GM18505 (cell line): ENCODE measurements around the gene ARF3.

Experiments used
- ATAC-seq: cut with Tn5 transposase; IDR thresholded peaks from one replicate; pipeline ENCODE4 v1.9.1; 2021; ENCODE audit not compliant: unreplicated experiment
- POLR2A ChIP-seq: IDR thresholded peaks from 4 replicates; pipeline ENCODE4 v1.6.1; 2011; ENCODE audit warnings: borderline replicate concordance; ENCODE audit not compliant: insufficient read depth, insufficient read length; ENCODE audit errors: extremely low read depth

Gene ARF3

GRCh38 chr12:48990552-48990951 lies 33.3 kb upstream of the ARF3 start:
- ATAC-seq = no peak
- no peak for TF ChIP-seq POLR2A

GRCh38 chr12:48988030-48988649 lies 30.9 kb upstream of the ARF3 start:
- ATAC-seq = no peak
- TF ChIP-seq POLR2A = no peak

- TF ChIP-seq POLR2A = no peak
- no peak for ATAC-seq
Observed at GRCh38 chr12:48986720-48987291, 29.5 kb upstream of the ARF3 start.

GRCh38 chr12:48985901-48986300 lies 28.6 kb upstream of the ARF3 start:
- ATAC-seq = no peak
- TF ChIP-seq POLR2A = no peak

GRCh38 chr12:48985475-48985897 lies 28.2 kb upstream of the ARF3 start:
- TF ChIP-seq POLR2A = no peak

GRCh38 chr12:48982397-48983080 lies 25.3 kb upstream of the ARF3 start:
- TF ChIP-seq POLR2A = no peak
- no peak for ATAC-seq

More at GRCh38 chr12:48985475-48985897, 28.2 kb upstream of the ARF3 start:
- ATAC-seq = no peak

GRCh38 chr12:48981757-48982157 lies 24.5 kb upstream of the ARF3 start:
- no peak for ATAC-seq
- TF ChIP-seq POLR2A = no peak

- TF ChIP-seq POLR2A = no peak
- no peak for ATAC-seq
Observed at GRCh38 chr12:48980953-48981756, 23.9 kb upstream of the ARF3 start.

- TF ChIP-seq POLR2A = no peak
- no peak for ATAC-seq
Observed at GRCh38 chr12:48980389-48980952, 23.2 kb upstream of the ARF3 start.

- no peak for ATAC-seq
Observed at GRCh38 chr12:48979602-48980388, 22.5 kb upstream of the ARF3 start.

GRCh38 chr12:48978741-48979601 lies 21.7 kb upstream of the ARF3 start:
- ATAC-seq = no peak
- no peak for TF ChIP-seq POLR2A

More at GRCh38 chr12:48979602-48980388, 22.5 kb upstream of the ARF3 start:
- TF ChIP-seq POLR2A = no peak
